ENCODE results near the gene MFF. TPM values are rescaled to one million over a fixed set of nuclear protein-coding genes. Genes with fewer than 3 reads are reported as not detected.

MFF gene
- 117 and 126 TPM in 2 replicates for total RNA-seq

GRCh38 chr2:227324995-227325838 is at the start of gene MFF:
Gene MFF (plus strand): TSS chr2:227325251. CDS start chr2:227330666, 5,415 bp downstream.

GRCh38 chr2:227379095-227379494 is 54.0 kb downstream of the MFF start, which contains the start of gene TM4SF20:
Gene TM4SF20 (minus strand): TSS chr2:227379306. CDS start chr2:227379268, 38 bp downstream.

GRCh38 chr2:227387583-227387982 is 62.5 kb downstream of the MFF start, which contains the start of gene SCYGR1:
Gene SCYGR1 (minus strand): TSS chr2:227387949. CDS start chr2:227387949, 0 bp downstream.

Other genes with a start within 250 kb of the MFF start
- gene COL4A4, start 161.0 kb upstream of the MFF start, total RNA-seq, result 45.2 and 55.4 TPM in 2 replicates
- gene COL4A3, start 160.6 kb upstream of the MFF start, total RNA-seq, result 3.1 and 3.2 TPM in 2 replicates
- gene TM4SF20, start 54.1 kb downstream of the MFF start, total RNA-seq, result not detected in 2 replicates
- not detected in 2 replicates for gene SCYGR1, start 62.7 kb downstream of the MFF start, total RNA-seq
- gene AGFG1, start 146.9 kb downstream of the MFF start, total RNA-seq, result 79.9 and 83.4 TPM in 2 replicates